Body of pancreas (tissue), 4 donors: ENCODE data around the gene OR6C1. TPM values are rescaled to one million over a fixed set of nuclear protein-coding genes. Genes with fewer than 3 reads are reported as not detected.
"Not testable (repeated sequence)": the region's sequence is repeated elsewhere in the genome, so short reads cannot be mapped to it uniquely, and the experiment has no call there.

Experiments used
- ATAC-seq: fragments of 150-250 bp; one replicate; pipeline ENCODE4 v1.9.1; 2016
- DNase-seq, 4 donors: peaks; one replicate each; pipeline ENCODE4 v3.0.0-alpha.2; 2019
- H3K27ac ChIP-seq, 4 donors: fragments of 200-600 bp; sonication (generic); 1 replicate in 3 of 4; 2 replicates in 1 of 4; pipeline versions ENCODE4 v1.5.1 to v1.6.1; 2016 to 2019; ENCODE audit warnings: mild to moderate bottlenecking in 1 of 4, mixed read lengths in 1 of 4, moderate library complexity in 1 of 4
- H3K27me3 ChIP-seq, 2 donors: fragments of 200-600 bp; sonication (generic); one replicate each; pipeline ENCODE4 v1.6.0; 2016; ENCODE audit warnings: mild to moderate bottlenecking in 1 of 2
- H3K36me3 ChIP-seq, 2 donors: fragments of 200-600 bp; sonication (generic); replicated peaks in 1 of 2; 2 replicates each; pipeline ENCODE4 v1.5.1; 2016; ENCODE audit warnings: low read depth in 2 of 2; ENCODE audit not compliant: insufficient read depth in 1 of 2
- H3K4me1 ChIP-seq: fragments of 200-600 bp; sonication (generic); one replicate; pipeline ENCODE4 v1.6.0; 2016
- H3K4me3 ChIP-seq, 2 donors: fragments of 200-600 bp; sonication (generic); 1 replicate in 1 of 2; 2 replicates in 1 of 2; pipeline ENCODE4 v1.5.1; 2016 to 2019
- H3K9me3 ChIP-seq, 3 donors: fragments of 200-600 bp; sonication (generic); 1 replicate in 2 of 3; 2 replicates in 1 of 3; pipeline ENCODE4 v1.5.1; 2016
- CTCF ChIP-seq, 7 experiments: fragments of 450-650 bp in 4 of 7; fragments of 200-600 bp in 3 of 7; sonication (generic) in 3 of 7; IDR thresholded peaks; one replicate each; pipeline ENCODE4 v1.5.1; 2016 to 2019; ENCODE audit warnings: antibody characterized with exemption in 7 of 7
- POLR2A ChIP-seq, 3 donors: fragments of 450-650 bp; IDR thresholded peaks; one replicate each; pipeline ENCODE4 v1.6.1; 2016; ENCODE audit warnings: antibody characterized with exemption in 3 of 3, mild to moderate bottlenecking in 2 of 3
- WGBS, 2 donors: methylation state at CpG; one replicate each; pipeline ENCODE4 v1.1.5; 2017; 5-methylcytosine and 5-hydroxymethylcytosine counted together
- intact Hi-C: fragments of 100-400 bp; cut with DNase I; formaldehyde crosslinking; loops from one replicate; pipeline ENCODE4 v1.15.1; 2023
- total RNA-seq, 2 donors: library from RNA; depleted of rRNA; stranded (reverse); fragments of >200 nt; gene quantifications; one replicate each; pipeline ENCODE4 v1.1.0, GENCODE V29; 2016

The OR6C1 gene
- total RNA-seq, 2 donors from 2014 or later = not detected

GRCh38 chr12:55330446-55330845 is 16.3 kb downstream of the OR6C1 start, which contains the start of gene OR6C3:
Gene OR6C3 (plus strand): TSS chr12:55330746. CDS start chr12:55331701, 955 bp downstream.
- Histone ChIP-seq H3K9me3 (no peaks in the 10 kb centered on the region), H3K4me1 (no peaks in the 10 kb centered on the region), H3K36me3 (no peaks in the 10 kb centered on the region), H3K27me3 (no peaks in the 10 kb centered on the region), H3K4me3 (no peak within 1 kb of the TSS), H3K27ac (no peak within 1 kb of the TSS)
- no peak for ATAC-seq
- intact Hi-C loops = no loop called here
- TF ChIP-seq CTCF (IDR thresholded peaks at IDR 0.05) (no peak), POLR2A (IDR thresholded peaks at IDR 0.05) (no peak)
- DNase-seq = no peak
- 87 to 100% methylated on average over 1 of the region's 1 CpG for WGBS, 2 donors

- intact Hi-C loops = no loop called here
- Histone ChIP-seq H3K9me3 (no peaks in the 10 kb centered on the region), H3K27ac (no peak overlapping the region), H3K4me1 (no peaks in the 10 kb centered on the region), H3K4me3 (no peak overlapping the region), H3K36me3 (no peaks in the 10 kb centered on the region), H3K27me3 (no peaks in the 10 kb centered on the region)
- DNase-seq (no peak), ATAC-seq (no peak)
- WGBS, 2 donors = 73 to 78% methylated on average over 10 of the region's 10 CpGs
- no peak for TF ChIP-seq POLR2A (IDR thresholded peaks at IDR 0.05)
- no peak for TF ChIP-seq CTCF (IDR thresholded peaks at IDR 0.05)
Measured at GRCh38 chr12:55336002-55336401, 21.9 kb downstream of the OR6C1 start.

DNA sequence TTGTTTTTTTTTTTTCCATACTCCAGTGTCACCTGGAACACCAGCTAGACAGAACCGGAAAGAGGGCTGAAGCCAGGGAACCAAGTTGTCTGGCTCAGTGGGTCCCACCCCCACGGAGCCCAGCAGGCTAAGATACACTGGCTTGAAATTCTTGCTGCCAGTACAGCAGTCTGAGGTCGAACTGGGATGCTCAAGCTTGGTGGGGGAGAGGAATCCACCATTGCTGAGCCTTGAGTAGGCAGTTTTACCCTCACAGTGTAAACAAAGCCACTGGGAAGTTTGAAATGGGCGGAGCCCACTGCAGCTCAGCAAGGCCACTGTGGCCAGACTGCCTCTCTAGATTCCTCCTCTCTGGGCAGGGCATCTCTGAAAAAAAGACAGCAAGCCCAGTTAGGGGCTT is 41.2 kb downstream of the OR6C1 start:
- WGBS, 2 donors = 48 to 56% methylated on average over 4 of the region's 4 CpGs
- H3K27ac ChIP-seq, H3K4me3 ChIP-seq, H3K27me3 ChIP-seq, H3K4me1 ChIP-seq, DNase-seq, H3K9me3 ChIP-seq, H3K36me3 ChIP-seq, ATAC-seq, intact Hi-C loops: not testable (repeated sequence)

DNA sequence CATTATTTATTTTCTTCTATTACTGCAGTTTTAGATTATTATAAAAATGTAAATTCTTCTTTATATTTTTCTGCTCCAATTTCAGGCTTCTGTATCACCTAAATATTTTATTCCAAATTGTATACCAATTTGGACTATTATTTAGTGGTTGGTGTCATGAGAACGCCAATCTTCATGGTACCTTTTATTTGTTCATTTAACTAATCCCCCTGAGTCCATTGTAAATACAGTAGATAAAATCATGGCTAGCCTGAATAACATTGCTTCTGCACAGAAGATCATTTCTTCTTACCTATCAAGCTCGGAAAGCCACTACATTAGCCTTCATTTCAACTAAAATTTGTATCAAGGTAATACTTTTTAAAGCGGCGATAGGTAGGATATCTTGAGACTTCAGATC is 48.5 kb downstream of the OR6C1 start, which contains the start of gene OR6C75:
TSS of gene OR6C75 (plus strand) at position 301 of the 400 bp plus-strand sequence. CDS start 2,136 bp downstream, outside the sequence.
- TF ChIP-seq POLR2A (IDR thresholded peaks at IDR 0.05) (no peak), CTCF (IDR thresholded peaks at IDR 0.05) (no peak)
- no peak for ATAC-seq
- intact Hi-C loops = no loop called here

DNA sequence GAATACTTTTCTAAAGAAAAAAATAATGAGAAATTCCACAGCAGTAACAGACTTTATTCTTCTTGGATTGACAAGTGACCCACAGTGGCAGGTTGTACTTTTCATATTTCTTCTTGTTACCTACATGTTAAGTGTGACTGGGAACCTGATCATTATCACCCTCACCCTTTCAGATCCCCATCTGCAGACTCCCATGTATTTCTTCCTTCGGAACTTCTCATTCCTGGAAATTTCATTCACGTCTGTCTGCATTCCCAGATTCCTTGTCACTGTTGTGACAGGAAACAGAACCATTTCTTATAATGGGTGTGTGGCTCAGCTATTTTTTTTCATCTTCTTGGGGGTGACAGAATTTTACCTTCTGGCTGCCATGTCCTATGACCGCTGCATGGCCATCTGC is 50.9 kb downstream of the OR6C1 start:
- DNase-seq = no peak
- no peaks in the 10 kb centered on the region for H3K36me3 ChIP-seq
- no peak for TF ChIP-seq CTCF (IDR thresholded peaks at IDR 0.05)
- TF ChIP-seq POLR2A (IDR thresholded peaks at IDR 0.05) = no peak
- H3K27ac ChIP-seq = no peak overlapping the region
- no peaks in the 10 kb centered on the region for H3K4me1 ChIP-seq
- intact Hi-C loops = no loop called here
- 65 to 74% methylated on average over 3 of the region's 3 CpGs for WGBS, 2 donors
- no peak overlapping the region for H3K4me3 ChIP-seq
- no peaks in the 10 kb centered on the region for H3K9me3 ChIP-seq
- no peak for ATAC-seq
- no peaks in the 10 kb centered on the region for H3K27me3 ChIP-seq

More for the DNA sequence above, 48.5 kb downstream of the OR6C1 start, which contains the start of gene OR6C75:
- Histone ChIP-seq H3K27ac (no peak within 1 kb of the TSS), H3K9me3 (no peaks in the 10 kb centered on the region), H3K27me3 (no peaks in the 10 kb centered on the region), H3K4me3 (no peak within 1 kb of the TSS), H3K4me1 (no peaks in the 10 kb centered on the region), H3K36me3 (no peaks in the 10 kb centered on the region)
- DNase-seq = no peak
- 76 to 78% methylated on average over 4 of the region's 4 CpGs for WGBS, 2 donors

Other genes with a start within 250 kb of the OR6C1 start
- gene OR9K2, start 187.9 kb upstream of the OR6C1 start, total RNA-seq = not detected
- gene OR10A7, start 93.3 kb upstream of the OR6C1 start, total RNA-seq = not detected
- not detected for gene OR6C74, start 69.7 kb upstream of the OR6C1 start, total RNA-seq
- gene OR6C6, start 17.8 kb upstream of the OR6C1 start, total RNA-seq = not detected
- gene OR6C3, start 16.4 kb downstream of the OR6C1 start, total RNA-seq = not detected
- gene OR6C75, start 48.6 kb downstream of the OR6C1 start, total RNA-seq = not detected
- not detected for gene OR6C65, start 86.2 kb downstream of the OR6C1 start, total RNA-seq
- not detected for gene OR6C76, start 111.9 kb downstream of the OR6C1 start, total RNA-seq
- gene OR6C2, start 129.7 kb downstream of the OR6C1 start, total RNA-seq = not detected
- not detected for gene OR6C70, start 155.8 kb downstream of the OR6C1 start, total RNA-seq
- not detected for gene OR6C68, start 178.0 kb downstream of the OR6C1 start, total RNA-seq
- not detected for gene OR6C4, start 235.3 kb downstream of the OR6C1 start, total RNA-seq